Esophagus muscularis mucosa (tissue), 4 donors: Measurements from ENCODE around the gene DRD4. TPM values are rescaled to one million over a fixed set of nuclear protein-coding genes. Genes with fewer than 3 reads are reported as not detected.

ENCODE experiments used
- DNase-seq: peaks from one replicate; pipeline ENCODE4 v3.0.0-alpha.2; 2017; ENCODE audit errors: extremely low spot score
- H3K27ac ChIP-seq, 4 donors: fragments of 200-600 bp; sonication (generic); replicated peaks in 1 of 4; 1 replicate in 3 of 4; 2 replicates in 1 of 4; pipeline ENCODE4 v1.5.1; 2016 to 2019; ENCODE audit warnings: mild to moderate bottlenecking in 1 of 4
- H3K27me3 ChIP-seq, 4 donors: fragments of 200-600 bp; sonication (generic); one replicate each; pipeline versions ENCODE4 v1.5.1 to v1.6.0; 2016 to 2019
- H3K36me3 ChIP-seq, 4 donors: fragments of 200-600 bp; sonication (generic); one replicate each; pipeline ENCODE4 v1.5.1; 2016 to 2019
- H3K4me1 ChIP-seq, 4 donors: fragments of 200-600 bp; sonication (generic); one replicate each; pipeline ENCODE4 v1.5.1; 2016 to 2019
- H3K4me3 ChIP-seq, 4 donors: fragments of 200-600 bp; sonication (generic); 1 replicate in 2 of 4; 2 replicates in 2 of 4; pipeline ENCODE4 v1.5.1; 2016 to 2019; ENCODE audit warnings: mild to moderate bottlenecking in 4 of 4, moderate library complexity in 1 of 4
- H3K9me3 ChIP-seq, 4 donors: fragments of 200-600 bp; sonication (generic); 1 replicate in 3 of 4; 2 replicates in 1 of 4; pipeline ENCODE4 v1.5.1; 2016 to 2019
- EP300 ChIP-seq: sonication (generic); formaldehyde crosslinking; IDR thresholded peaks from one replicate; pipeline ENCODE4 v1.6.1; 2017; ENCODE audit warnings: antibody characterized with exemption
- POLR2A ChIP-seq: fragments of 450-650 bp; IDR thresholded peaks from one replicate; pipeline ENCODE4 v1.6.1; 2017; ENCODE audit warnings: antibody characterized with exemption, moderate library complexity, mild to moderate bottlenecking, low read depth
- POLR2AphosphoS5 ChIP-seq, 2 donors: sonication (generic); formaldehyde crosslinking; IDR thresholded peaks; one replicate each; pipeline ENCODE4 v1.6.1; 2017; ENCODE audit warnings: antibody characterized with exemption in 2 of 2
- WGBS: methylation state at CpG from one replicate; pipeline ENCODE4 v1.1.5; 2018; 5-methylcytosine and 5-hydroxymethylcytosine counted together
- intact Hi-C: fragments of 100-400 bp; cut with DNase I; formaldehyde crosslinking; loops from one replicate; pipeline ENCODE4 v1.15.1; 2023
- total RNA-seq, 4 donors: library from RNA; depleted of rRNA; stranded (reverse); fragments of >200 nt; gene quantifications; one replicate each; pipeline versions ENCODE4 v1.1.0 to v1.2.1, GENCODE V29; 2016
- TF ChIP-seq, protein P1 (sequence below), 3 experiments: fragments of 200-600 bp in 2 of 3; fragments of 450-650 bp in 1 of 3; sonication (generic) in 2 of 3; IDR thresholded peaks; one replicate each; pipeline ENCODE4 v1.5.1; 2017 to 2019; ENCODE audit warnings: antibody characterized with exemption in 3 of 3, mild to moderate bottlenecking in 2 of 3, moderate library complexity in 1 of 3

The DRD4 gene
- total RNA-seq, 4 donors from 2014 or later, result 0.26 to 1.1 (median 0.42) TPM; not detected in 1

DNA sequence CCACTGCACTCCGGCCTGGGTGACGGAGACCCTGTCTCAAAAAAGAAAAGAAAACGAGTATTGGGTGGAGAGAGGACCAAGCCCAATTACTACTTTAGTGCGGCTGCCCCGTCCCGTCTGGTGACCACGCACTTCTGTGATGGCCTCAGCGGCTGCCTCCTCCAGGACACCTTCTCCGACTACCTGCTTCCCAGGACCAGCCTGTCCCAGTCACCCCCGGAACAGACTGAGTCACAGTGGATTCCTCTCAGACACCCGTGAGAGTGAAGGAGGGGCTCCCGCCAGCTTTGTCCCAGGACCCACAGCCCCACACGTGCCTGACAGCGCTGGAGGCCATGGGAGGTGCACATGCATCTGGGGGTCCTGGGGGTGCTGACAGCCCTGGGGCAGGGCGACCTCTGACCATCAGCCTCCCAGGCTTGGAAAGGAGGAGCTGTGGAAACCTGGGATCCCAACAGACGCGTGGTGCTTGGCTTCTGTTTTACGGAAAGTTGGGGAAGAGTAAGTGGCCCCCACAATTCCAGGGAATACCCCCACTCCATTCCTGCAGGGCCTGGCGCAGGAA lies 4.8 kb downstream of the DRD4 start:
- Histone ChIP-seq H3K27me3 (peaks cover 0 to 39% (median 3%) of the 10 kb centered on the region in 4 donors), H3K9me3 (no peaks in the 10 kb centered on the region), H3K4me3 (no peak overlapping the region), H3K36me3 (peaks cover 5 to 55% (median 39%) of the 10 kb centered on the region in 4 donors), H3K4me1 (peaks cover 20 to 34% (median 28%) of the 10 kb centered on the region in 4 donors), H3K27ac (no peak overlapping the region)
- no peak for TF ChIP-seq POLR2A
- TF ChIP-seq, protein P1, sequence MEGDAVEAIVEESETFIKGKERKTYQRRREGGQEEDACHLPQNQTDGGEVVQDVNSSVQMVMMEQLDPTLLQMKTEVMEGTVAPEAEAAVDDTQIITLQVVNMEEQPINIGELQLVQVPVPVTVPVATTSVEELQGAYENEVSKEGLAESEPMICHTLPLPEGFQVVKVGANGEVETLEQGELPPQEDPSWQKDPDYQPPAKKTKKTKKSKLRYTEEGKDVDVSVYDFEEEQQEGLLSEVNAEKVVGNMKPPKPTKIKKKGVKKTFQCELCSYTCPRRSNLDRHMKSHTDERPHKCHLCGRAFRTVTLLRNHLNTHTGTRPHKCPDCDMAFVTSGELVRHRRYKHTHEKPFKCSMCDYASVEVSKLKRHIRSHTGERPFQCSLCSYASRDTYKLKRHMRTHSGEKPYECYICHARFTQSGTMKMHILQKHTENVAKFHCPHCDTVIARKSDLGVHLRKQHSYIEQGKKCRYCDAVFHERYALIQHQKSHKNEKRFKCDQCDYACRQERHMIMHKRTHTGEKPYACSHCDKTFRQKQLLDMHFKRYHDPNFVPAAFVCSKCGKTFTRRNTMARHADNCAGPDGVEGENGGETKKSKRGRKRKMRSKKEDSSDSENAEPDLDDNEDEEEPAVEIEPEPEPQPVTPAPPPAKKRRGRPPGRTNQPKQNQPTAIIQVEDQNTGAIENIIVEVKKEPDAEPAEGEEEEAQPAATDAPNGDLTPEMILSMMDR (IDR thresholded peaks at IDR 0.05), result no peak
- no peak for TF ChIP-seq EP300
- no peak for TF ChIP-seq POLR2AphosphoS5 (IDR thresholded peaks at IDR 0.05)
- DNase-seq, result no peak
- 89% methylated on average over 16 of the region's 19 CpGs for WGBS
- intact Hi-C loops, result no loop called here

DNA sequence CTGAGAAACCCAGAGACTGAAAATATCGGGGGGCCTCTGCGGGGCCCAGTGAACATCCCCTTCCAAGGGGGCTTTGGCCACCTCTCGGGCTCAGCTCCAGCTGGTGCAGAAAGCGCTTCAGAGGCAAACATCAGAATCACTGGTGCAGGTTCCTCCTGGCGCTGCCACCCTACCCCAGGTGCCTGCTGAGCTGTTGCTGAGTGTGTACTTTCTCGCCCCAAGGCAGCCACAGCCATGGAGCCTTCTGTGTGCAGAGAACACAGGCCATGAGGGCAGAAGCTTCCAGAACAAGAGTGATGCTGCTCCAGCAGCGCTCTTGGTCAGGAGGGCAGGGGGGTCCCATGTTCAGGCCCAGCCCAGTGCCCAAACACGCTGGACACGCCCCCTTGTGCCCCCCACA lies 6.3 kb downstream of the DRD4 start:
- H3K27ac ChIP-seq, result no peak overlapping the region
- H3K27me3 ChIP-seq, result peaks cover 0 to 24% (median 0%) of the 10 kb centered on the region in 4 donors
- WGBS, result 96% methylated on average over 6 of the region's 9 CpGs
- H3K36me3 ChIP-seq, result peaks cover 5 to 66% (median 41%) of the 10 kb centered on the region in 4 donors
- no peaks in the 10 kb centered on the region for H3K9me3 ChIP-seq
- intact Hi-C loops, result no loop called here
- TF ChIP-seq POLR2AphosphoS5 (IDR thresholded peaks at IDR 0.05) (no peak), POLR2A (no peak), EP300 (no peak)
- TF ChIP-seq, protein P1 (IDR thresholded peaks at IDR 0.05), result no peak
- no peak for DNase-seq
- no peak overlapping the region for H3K4me3 ChIP-seq
- H3K4me1 ChIP-seq, result peaks cover 9 to 19% (median 16%) of the 10 kb centered on the region in 4 donors

DNA sequence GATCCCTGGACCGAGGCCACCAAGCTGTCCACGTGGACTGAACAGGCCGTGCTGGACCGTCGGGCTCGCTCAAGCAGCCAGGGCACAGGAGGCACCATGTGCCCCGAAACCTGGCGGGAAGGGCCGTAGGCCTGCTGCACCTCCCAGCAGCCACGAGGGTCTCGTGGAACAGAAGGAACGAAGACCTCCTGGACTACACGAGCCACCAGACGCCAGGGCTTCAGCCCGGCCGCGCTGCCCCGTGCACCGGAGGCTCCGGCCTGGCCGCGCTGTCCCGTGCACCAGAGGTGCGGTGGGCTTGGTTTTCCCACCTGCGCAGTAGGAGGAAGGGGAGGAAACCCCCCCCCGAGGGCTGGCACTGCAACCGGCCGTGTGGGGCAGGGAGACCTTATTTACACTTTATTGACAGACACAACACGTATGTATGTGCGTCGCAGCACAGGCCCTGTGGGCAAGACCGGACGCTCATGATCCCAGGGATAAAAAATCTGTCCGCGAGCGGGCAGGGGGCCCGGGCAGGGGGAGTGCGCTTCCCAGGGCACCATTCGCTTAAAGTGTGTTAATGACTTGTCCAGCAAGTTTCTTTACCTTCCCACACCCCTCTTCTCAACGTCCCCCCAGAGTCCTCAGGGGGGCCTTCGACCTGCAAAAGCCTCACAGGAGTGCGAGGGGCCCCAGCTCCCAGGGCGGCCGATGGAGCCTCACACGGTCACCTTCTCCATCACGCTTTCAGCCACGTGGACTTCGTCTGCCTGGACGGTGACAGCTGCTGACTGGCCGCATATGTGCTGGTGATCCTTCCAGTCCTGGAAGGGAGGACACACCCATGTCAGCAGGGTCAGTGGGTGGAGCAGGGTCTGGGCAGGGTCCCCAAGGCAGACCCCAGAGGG lies 7.0 kb downstream of the DRD4 start:
- no peak for DNase-seq
- WGBS, result 80% methylated on average over 27 of the region's 50 CpGs
- Histone ChIP-seq H3K27me3 (peaks cover 0 to 17% (median 0%) of the 10 kb centered on the region in 4 donors), H3K4me3 (no peak overlapping the region), H3K4me1 (peaks cover 3 to 14% (median 12%) of the 10 kb centered on the region in 4 donors), H3K36me3 (peaks cover 5 to 69% (median 41%) of the 10 kb centered on the region in 4 donors), H3K27ac (no peak overlapping the region), H3K9me3 (no peaks in the 10 kb centered on the region)
- TF ChIP-seq, protein P1 (IDR thresholded peaks at IDR 0.05), result no peak
- TF ChIP-seq POLR2A (no peak), POLR2AphosphoS5 (IDR thresholded peaks at IDR 0.05) (no peak), EP300 (no peak)
- intact Hi-C loops, result no loop called here

DNA sequence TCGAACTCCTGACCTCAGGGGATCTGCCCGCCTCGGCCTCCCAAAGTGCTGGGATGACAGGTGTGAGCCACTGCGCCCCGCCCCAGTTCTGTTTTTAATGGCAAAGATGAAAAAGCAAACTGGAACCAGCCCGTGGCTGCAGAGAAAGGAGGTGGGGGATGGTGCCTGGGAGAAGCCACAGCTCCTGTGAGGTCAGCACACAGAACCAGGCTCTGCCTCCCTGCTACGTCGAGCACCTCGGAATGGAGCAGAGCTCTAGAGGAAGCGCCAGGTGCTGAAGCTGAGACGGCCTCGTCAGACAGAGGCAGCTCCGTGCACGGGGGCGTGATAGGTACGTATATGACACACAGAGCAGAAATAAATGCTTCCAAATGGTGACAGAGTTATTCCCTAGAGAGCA lies 8.5 kb downstream of the DRD4 start:
- Histone ChIP-seq H3K27ac (no peak overlapping the region), H3K4me1 (peaks cover 0 to under 1% (median 0%) of the 10 kb centered on the region in 4 donors), H3K36me3 (peaks cover 5 to 75% (median 40%) of the 10 kb centered on the region in 4 donors), H3K9me3 (no peaks in the 10 kb centered on the region), H3K27me3 (peaks cover 0 to 3% (median 0%) of the 10 kb centered on the region in 4 donors), H3K4me3 (no peak overlapping the region)
- DNase-seq, result no peak
- WGBS, result 85% methylated on average over 16 of the region's 16 CpGs
- TF ChIP-seq POLR2AphosphoS5 (IDR thresholded peaks at IDR 0.05), result no peak
- no peak for TF ChIP-seq POLR2A
- TF ChIP-seq EP300, result no peak
- TF ChIP-seq, protein P1 (IDR thresholded peaks at IDR 0.05), result no peak
- intact Hi-C loops, result no loop called here
